ENCODE measurements around the gene ANO7.

ANO7 gene

GRCh38 chr2:241209271-241209670 lies 20.8 kb downstream of the ANO7 start:
- no peak for DNase-seq (ENCODE audit: low read depth in 2 of 2)

GRCh38 chr2:241211276-241211675 lies 22.8 kb downstream of the ANO7 start:
- no peak for DNase-seq (ENCODE audit: low read depth in 2 of 2)

GRCh38 chr2:241213041-241213440 lies 24.6 kb downstream of the ANO7 start:
- no peak for DNase-seq (ENCODE audit: low read depth in 2 of 2)

- no peak for DNase-seq (ENCODE audit: low read depth in 2 of 2)
These were observed 25.1 kb downstream of the ANO7 start for GRCh38 chr2:241213567-241213966.

- DNase-seq (ENCODE audit: low read depth in 2 of 2) = no peak
These were observed 25.7 kb downstream of the ANO7 start for GRCh38 chr2:241214209-241214608.

GRCh38 chr2:241214766-241215165 lies 26.3 kb downstream of the ANO7 start:
- no peak for DNase-seq (ENCODE audit: low read depth in 2 of 2)

GRCh38 chr2:241215421-241215820 lies 26.9 kb downstream of the ANO7 start:
- no peak for DNase-seq (ENCODE audit: low read depth in 2 of 2)

GRCh38 chr2:241216211-241216761 lies 27.8 kb downstream of the ANO7 start:
- DNase-seq (ENCODE audit: low read depth in 2 of 2) = no peak

GRCh38 chr2:241217320-241218031 lies 29.0 kb downstream of the ANO7 start:
- no peak for DNase-seq (ENCODE audit: low read depth in 2 of 2)

GRCh38 chr2:241218131-241219029 lies 29.9 kb downstream of the ANO7 start:
- no peak for DNase-seq (ENCODE audit: low read depth in 2 of 2)

- no peak for DNase-seq (ENCODE audit: low read depth in 2 of 2)
These were observed 30.5 kb downstream of the ANO7 start for GRCh38 chr2:241219030-241219382.

GRCh38 chr2:241219856-241220356 lies 31.4 kb downstream of the ANO7 start:
- DNase-seq (ENCODE audit: low read depth in 2 of 2) = no peak

- DNase-seq (ENCODE audit: low read depth in 2 of 2) = no peak
These were observed 34.9 kb downstream of the ANO7 start for GRCh38 chr2:241223211-241224017.

GRCh38 chr2:241224018-241224850 lies 35.8 kb downstream of the ANO7 start:
- DNase-seq (ENCODE audit: low read depth in 2 of 2) = no peak

GRCh38 chr2:241224851-241225438 lies 36.5 kb downstream of the ANO7 start:
- DNase-seq (ENCODE audit: low read depth in 2 of 2) = no peak

GRCh38 chr2:241225545-241225944 lies 37.1 kb downstream of the ANO7 start:
- no peak for DNase-seq (ENCODE audit: low read depth in 2 of 2)

- no peak for DNase-seq (ENCODE audit: low read depth in 2 of 2)
These were observed 37.5 kb downstream of the ANO7 start for GRCh38 chr2:241225983-241226382.

- no peak for DNase-seq (ENCODE audit: low read depth in 2 of 2)
These were observed 38.5 kb downstream of the ANO7 start for GRCh38 chr2:241226723-241227572.

- no peak for DNase-seq (ENCODE audit: low read depth in 2 of 2)
These were observed 39.1 kb downstream of the ANO7 start for GRCh38 chr2:241227594-241227993.

Data from stimulated activated CD4-positive, alpha-beta T cell treated with anti-CD3 and anti-CD28 coated beads, Interleukin-1b, Interleukin-23, amount 100 ng/mL, for 1 hour (primary cell).